NCI-H1092 treated with DMSO at 0.1 percent for 48 hours (cell line): Measurements from ENCODE around the gene ANKRD44.
A peak's percentile ranks its signal among the peaks of the same experiment; 100 is the strongest.

Source experiments
- DNase-seq: peaks from one replicate; lab custom pipeline; 2025; lab: John Stamatoyannopoulos, UW

The ANKRD44 gene

DNA sequence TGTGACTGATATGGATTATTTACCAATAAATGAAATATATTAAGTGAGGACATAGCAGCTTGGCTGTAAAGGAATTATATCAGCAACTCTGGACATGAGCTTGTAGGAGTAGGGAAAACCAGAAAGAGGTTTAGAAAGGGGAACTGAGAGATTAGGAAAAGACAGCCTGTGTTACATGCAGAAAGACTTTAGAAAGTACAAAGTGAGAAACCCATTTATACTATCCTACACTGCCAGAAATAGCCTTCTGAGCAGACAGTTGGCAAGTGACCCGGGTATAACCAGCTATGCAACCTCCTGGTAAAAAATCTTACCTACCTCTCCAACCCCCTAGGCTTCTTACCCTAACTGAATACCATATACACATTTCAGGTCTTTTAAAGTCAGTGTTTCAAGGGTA lies 134.1 kb downstream of the ANKRD44 start:
- no peak for DNase-seq

DNA sequence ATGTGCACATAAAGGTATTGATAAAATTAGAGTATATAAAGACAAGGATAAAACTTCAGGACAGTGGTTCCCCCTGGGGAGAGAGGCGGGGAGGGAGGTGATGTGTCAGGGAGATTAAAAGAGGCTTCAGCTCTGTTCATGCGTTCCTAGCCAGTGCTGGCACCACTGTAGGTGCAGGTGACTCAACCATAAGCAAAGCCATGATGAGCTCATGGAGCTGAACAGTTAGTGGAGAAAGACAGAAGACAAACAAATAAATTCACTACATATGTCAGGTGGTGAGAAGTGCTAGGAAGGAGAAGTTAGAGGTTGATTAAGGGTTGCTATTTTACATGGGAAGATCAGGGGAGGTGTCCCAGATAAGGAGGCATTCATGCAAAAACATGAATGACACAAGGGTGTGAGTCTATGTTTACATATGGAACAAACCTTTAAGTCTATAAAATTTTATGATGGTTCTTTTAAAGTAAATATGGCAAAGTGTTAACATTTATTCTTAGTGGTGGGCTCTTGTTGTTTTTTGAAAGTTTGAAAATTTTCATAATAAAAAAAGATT lies 136.0 kb downstream of the ANKRD44 start:
- no peak for DNase-seq

DNA sequence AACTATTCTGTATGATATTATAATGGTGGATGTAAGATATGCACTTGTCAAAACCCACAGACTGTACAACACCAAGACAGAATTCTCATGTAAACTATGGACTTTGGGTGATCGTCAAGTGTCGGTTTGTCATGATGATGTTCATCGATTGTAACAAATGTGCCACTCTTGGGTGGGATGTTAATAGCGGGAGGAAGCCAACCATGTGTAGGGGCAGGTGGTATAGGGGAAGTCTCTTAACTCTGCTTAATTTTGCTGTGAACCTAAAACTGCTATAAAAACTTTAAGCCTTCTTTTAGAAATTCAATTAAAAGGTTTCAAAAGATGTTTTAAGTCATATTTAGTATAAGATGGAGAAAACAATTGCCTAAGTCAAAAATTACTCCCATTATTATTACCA lies 139.0 kb downstream of the ANKRD44 start:
- DNase-seq, result no peak

DNA sequence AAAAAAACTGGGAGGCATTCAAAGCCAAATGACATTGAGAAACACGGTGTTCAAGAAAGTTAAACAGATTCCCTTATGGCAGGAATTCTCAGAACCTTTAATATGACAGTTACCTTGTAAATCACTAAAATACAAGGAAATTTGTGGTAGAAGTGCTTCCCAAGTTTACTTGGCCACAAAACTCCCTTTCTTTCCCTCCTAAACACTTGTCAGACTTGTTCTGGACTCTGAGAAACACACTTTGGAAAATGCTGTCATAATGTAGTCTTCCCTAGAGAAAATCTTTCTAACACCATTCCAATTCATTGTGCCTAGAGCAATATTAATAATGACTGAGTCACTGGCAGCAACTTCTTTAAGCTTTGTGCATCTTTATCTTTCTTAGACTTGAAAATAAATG lies 140.4 kb downstream of the ANKRD44 start:
- no peak for DNase-seq

DNA sequence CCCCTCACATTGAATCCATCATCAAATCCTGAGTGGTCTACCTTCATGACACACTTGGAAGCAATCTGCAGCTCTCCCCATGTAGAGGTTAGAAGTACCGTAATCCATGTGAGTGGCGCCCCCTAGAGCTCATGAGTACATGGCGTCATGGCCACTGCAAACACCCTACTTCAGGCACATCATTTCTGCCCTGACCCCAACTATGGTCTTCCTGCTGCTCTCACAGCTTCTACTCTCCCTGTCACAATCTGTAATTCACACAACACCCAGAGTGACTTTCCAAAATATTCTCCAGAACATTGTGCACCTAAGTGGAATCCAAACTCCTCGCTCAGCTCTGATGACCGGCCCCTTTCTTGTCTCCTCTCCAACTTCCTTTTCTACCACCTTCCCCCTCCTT lies 141.9 kb downstream of the ANKRD44 start:
- DNase-seq, result peak; percentile 13

DNA sequence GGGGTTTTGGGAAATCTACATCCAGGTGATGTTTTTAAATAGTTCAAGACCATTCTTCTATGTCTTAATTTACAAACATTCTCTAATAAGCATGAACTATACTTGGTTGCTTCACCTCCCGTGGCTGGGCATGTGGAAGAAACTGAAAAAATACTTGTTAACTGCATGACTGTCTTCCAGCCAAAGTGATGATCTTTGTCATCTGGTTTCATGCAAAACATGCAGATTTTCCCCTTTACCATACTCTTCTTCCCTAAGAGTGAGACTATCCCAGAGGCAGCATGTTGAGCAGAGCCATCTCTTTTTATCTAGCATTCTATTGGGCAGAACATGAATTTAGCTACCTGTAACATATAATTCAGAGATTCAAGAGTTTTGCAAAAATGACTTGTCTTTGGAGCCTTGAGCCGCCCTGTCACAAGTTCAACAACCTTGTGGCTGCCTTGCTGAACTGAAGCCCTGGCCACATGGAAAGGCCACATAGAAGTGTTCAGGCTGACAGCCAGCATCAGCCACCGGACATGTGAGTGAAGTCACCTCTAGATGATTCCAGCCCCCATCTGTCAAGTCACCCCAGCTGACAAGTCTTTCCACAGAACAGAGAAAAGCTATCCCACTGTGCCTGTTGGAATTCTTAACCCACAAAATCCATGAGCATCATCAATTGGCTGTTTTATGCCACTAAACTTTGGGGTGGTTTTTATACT lies 142.8 kb downstream of the ANKRD44 start:
- DNase-seq, result no peak

DNA sequence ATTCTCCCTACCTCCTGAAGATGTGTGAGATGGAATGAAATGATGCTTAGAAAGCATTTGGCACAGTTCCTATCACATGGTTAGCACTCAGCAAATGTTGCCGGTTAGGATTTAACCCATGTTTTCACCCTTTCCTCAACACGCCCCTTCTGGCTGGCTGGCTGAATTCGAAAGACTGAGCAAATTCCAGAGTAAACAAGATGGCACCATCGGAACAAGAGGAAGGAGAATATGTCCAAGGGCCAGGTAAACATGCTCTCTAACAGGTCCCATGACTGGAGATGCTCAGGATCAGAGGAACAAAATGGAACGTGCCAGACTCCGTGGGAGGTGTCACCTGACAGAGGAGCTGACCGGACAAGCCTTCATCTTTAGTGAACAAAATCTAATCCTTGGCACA lies 145.6 kb downstream of the ANKRD44 start:
- DNase-seq, result no peak

DNA sequence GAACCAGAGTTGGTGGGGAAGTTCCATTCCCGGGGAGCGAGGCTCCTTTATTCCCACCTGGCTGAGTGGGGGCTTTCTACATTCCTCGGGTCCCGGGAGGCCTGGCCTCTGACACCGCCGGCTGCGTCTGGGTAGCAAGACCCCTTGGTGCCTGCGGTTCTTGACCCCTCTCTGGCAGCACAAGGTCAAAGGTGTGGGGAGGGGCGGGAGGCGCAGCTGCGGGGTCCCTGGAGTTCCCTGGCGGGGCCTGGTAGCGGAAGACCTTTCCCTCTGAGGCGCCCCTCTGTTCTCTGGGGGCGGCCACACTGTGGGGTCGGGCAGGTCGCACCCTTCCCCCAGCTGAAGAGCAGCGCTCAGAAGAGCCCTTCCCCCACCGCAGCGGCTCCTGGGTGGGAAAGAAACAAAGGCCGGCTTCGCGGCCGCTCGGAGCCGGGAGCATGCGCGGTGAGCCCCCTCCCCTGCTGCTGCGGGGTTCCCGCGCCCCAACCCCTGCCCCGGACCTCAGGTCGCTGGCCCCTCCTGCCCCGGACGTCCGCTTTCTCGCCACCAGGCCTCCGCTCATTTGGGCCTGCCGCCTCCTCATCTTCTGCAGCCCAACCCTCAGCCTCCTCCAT lies 146.3 kb downstream of the ANKRD44 start:
- DNase-seq, result no peak

DNA sequence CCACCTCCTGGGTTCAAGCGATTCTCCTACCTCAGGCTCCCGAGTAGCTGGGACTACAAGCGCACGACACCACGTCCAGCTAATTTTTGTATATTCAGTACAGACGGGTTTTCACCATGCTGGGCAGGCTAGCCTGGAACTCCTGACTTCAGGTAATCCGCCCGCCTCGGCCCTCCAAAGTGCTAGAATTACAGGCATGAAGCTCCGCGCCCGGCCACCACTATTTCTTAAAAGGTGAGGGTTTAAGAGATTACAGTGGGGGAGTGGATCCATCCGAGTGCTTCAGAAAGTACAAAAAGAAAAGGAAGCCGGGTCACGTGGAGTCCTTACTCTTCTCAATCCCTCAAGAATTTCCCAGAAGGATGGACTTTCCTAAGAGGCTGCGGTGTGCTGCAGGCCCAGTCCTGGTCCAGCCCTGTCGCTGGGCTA lies 146.9 kb downstream of the ANKRD44 start:
- DNase-seq, result no peak

DNA sequence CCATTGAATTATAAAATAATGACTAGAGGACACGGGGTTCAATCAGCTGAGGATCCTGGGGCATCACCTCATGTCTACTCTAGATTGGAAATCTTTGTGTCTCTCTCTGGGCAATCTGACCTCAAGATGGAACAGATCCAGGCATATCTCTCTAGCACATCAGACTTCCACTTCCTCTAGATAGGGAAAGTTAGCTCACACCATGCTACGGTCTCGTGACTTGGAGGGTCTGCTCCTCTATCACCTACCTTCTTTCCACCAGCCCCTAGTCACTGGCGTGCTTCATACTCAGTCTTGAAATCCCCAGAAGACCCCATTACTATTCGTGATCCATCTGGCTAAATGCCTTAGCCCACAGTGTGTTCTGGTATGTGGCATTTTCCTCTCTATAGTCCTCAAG lies 148.8 kb downstream of the ANKRD44 start:
- no peak for DNase-seq

DNA sequence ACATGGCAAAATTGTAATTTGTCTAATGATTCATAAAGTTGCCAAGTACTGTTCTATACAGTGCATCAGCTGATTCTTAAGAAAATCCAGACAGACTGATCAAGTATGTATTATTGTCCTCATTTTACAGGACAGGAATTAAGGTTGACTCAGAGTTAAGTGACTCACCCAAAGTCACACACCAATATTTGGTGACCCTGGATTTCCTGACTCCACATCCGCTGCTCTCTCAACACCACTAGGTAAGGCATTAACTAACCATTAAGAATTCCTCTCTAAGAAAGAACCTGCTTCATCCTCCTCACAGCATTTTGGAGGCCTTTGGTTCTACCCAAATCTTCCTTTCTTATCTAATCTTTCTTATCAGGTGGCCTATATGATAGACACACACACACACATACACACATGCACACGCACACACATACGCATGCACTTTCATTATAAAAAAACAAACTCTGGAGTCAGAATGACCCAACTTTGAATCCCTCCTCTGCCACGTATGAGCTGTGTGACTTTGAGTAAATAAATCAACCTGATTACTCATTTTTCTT lies 150.8 kb downstream of the ANKRD44 start:
- DNase-seq, result no peak

DNA sequence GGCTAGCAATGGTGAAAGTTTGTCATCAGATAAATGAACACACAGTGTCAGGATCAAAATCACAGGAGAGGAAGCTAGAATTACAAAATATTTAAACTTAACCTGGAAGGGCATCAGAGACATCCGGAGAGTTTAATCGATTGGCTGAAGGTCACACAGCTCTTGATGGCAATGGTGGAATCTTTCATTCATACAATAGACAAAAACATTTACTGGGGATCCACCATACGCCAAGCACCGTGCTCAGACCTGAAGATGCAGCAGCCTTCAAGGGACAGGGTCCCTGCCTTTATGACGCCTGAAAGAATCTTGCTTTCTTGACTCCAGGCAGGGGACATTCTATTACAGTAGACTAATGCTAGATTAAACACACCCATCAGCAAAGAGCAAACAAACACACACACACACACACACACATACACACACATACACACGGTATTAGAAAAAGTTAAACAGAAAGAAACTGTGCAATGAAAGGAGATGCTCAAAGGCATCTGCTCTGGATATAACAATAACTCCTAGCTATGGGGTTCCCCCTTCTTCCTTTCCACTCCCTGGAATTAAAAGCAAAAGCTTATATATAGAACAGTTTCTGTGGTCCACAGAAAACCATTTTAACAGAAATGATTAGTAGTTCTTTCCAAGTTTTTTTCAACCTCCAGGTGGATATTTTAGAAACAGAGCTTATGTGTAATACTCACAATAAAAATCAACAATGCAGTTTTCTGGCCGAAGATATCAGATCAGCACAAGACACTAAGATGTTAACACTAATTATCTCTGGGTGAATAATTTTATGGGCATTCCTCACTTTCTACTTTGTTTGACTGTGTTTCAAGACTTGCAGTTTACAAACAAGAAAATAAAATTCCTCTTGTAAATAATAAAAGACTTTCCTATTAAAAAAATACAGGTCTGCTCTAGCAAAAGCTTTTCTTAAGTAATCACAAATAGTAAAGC lies 151.7 kb downstream of the ANKRD44 start:
- DNase-seq, result no peak

DNA sequence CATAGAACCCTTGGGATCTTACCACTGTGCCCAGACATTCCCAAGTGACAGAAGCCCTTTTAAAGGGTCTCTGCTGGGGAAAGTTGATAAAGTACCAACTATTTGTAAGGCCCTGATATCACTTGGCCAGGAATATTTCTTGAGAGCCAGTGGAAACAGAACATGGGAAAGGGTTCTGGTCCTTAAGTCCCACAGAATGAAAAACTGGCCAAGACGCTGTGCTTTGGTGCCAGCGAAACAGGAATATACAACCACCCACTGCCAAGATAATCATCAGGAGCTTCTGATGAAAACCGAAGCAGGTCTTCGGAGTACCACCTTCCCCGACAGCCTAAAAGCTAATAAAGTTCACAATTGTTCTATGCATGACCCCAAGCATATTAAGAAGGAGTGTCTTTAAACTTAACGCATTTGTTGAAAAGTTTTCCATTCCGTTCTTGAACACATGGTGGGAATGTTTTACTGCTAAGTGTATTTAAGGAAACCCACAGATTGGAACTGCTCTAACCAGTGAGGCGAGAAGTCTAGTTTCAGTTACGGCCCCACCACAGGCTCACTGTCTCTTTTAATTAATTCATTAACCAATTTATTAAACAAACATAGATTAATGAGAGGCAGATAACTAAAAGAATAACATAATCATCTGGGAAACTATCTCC lies 152.6 kb downstream of the ANKRD44 start:
- DNase-seq, result no peak

DNA sequence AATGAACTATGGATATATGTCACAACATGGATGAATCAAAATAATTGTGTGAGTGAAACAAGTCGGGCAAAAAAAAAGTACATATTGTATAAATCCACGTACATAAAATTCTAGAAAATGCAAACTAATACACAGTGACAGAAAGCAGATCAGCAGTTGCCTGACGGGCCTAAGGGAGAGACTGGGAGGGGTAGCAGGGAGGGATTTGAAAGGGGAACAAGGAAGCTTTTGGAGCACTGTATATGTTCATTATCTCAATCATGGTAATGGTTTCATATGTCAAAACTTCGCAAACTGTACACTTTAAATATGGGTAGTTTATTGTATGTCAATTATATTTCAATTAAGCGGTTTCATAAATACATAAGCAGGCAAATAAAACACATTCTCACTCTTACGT lies 153.8 kb downstream of the ANKRD44 start:
- DNase-seq, result no peak

DNA sequence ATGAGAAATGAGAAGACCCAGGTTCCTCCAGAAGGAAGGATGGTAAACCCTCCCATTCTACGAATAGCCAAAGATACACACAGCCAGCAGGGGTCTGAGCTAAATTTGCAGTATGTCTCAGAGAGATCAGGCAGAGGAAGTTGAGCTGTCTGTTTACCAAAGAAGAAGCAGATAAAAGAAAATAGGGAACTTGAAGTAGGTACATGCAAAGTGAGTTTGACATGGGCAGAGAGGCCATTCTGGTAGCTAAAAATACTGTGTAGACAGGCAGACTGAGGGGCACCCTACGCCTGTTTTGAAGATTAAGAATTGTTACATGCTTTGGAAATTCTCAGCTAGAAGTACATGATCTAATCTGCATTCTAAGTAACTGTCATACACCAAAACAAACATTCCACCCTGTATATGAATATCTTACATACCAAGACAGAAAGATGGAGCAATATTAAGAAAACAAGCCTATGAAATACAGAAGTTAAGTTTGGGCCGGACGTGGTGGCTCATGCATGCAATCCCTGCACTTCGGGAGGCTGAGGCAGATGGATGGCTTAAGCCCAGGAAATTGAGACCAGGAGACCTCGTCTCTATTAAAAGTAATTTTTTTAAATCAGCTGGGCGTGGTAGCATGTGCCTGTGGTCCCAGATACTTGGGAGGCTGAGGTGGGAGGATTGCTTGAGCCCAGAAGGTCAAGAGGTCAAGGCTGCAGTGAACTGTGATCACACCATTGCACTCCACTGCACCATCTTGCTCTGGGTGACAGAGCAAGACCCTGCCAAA lies 157.9 kb downstream of the ANKRD44 start:
- no peak for DNase-seq

DNA sequence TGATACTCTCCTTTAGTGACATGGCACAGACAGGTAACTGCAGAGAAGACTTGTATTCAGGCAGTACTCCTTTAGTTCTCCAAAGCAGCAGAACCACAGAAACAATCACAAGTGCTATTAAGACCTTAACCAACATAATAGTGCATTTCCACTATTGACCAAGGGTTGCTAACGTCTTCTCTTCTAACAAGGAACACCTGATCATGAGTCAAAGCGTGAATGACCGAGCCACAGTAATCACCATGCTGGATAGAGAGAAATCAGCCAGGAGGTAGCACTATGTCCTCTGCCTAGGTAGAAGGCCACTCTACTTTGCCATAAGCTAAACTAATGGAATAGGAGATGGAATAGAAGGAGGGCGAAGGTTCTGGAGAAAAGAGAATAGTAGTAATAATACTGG lies 161.0 kb downstream of the ANKRD44 start:
- no peak for DNase-seq

DNA sequence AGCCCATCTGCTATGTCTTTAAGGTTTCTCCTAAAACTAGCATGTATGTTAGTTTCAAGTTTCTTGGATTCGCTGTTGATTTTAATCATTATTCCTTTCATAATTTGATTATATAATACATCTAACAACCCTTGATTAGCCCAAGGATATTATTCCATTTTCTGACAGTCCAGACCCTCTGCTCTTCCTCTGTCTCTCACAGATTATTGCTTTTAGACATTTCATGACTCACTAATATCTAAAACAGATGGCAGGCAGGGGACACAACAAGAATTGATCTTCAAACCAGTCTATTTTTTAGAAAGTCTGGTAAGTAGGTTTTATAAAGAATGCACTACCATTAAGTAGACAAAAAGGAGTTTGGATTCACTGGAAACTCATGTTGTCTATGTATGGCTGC lies 162.2 kb downstream of the ANKRD44 start:
- DNase-seq, result no peak

DNA sequence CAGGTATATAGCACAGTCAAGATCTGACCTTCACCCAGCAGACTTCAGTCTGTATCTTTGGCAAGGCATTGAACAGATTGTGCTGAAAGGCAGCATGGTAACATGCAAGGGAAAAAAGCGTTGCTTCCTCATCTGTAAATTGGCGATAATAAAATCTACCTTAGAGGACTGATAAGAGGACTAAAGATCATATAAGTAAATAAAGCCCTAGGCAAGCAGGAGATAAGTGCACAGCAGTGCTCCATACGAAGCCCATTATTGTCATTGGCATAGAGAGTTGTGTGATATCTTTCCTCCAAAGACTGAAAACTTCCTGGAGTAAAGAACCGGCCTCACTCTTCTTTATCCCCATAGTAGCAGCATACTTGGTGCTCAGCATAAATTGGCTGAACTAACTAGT lies 162.6 kb downstream of the ANKRD44 start:
- DNase-seq, result no peak

DNA sequence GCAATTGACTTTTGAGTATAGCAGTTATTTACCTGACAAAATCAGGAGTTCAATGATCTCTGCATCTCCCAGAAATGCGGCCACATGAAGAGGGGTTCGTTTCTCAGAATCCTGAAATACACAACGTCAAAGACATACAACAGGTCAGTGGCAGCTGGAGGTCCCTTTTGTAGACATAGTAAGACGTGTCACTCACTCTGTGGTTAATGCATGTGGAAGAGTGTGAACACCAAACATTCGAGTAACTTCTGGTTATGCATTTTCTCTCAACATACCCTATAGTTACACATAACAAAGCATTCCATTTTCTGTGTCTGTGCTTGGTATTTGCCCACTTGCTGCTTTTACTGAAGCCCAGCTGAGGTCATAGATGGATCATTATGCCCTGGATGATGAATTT lies 163.6 kb downstream of the ANKRD44 start:
- DNase-seq, result no peak

DNA sequence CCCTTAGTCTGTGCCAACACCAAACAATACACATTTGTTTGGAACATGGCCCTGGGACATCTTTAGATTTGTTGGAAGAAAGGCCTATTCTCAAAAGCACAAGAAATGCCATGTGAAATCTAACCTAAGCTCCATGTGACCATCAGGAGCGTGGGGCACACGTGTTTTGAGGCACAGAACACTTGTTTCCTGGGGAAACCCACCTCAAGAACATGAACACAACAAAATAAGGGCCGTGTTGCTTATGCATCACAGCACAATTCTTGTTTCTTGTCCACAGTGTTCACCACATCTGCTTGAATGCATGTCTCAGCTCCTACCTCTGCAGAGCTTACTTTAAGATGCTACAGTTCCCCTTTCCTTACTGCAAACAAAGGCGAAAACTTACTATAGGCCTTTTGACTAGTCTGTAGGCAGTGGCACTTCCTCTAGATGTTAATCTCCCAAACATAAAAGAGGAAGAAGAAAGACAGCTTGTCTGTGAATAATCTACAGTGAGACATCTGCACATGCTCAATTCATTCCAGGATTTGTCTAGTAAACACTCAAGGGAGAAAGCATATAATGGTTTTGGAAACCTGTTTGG lies 165.0 kb downstream of the ANKRD44 start:
- DNase-seq, result no peak

DNA sequence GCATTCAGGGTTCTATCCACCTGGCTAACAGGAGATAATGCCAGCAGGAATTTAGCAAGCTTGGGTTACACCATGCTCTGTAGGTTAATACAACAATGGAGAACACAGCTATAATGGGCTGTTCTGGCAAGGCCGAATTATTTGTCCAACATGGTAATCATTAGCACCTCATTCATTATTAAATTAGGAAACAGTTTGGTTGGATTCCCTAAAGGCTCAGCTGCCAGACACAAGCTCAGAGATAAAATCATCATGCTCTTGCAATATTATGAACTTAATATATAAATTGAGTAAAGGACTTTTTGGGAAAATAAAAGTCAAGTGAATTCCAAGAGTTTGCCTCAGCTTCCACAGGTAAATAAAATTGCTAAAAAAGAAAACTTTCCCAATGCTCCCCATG lies 166.4 kb downstream of the ANKRD44 start:
- DNase-seq, result no peak
